ENCODE measurements around the gene HIC2.
"Not testable (repeated sequence)": the region's sequence is repeated elsewhere in the genome, so short reads cannot be mapped to it uniquely, and the experiment has no call there.

The HIC2 gene

GRCh38 chr22:21424084-21424709 is 7.0 kb downstream of the HIC2 start:
- H3K4me3 ChIP-seq (ENCODE audit: low read depth, low read length); DNase-seq (ENCODE audit: low read depth): not testable (repeated sequence)

GRCh38 chr22:21434378-21435233 is 17.4 kb downstream of the HIC2 start:
- DNase-seq (ENCODE audit: low read depth); H3K4me3 ChIP-seq (ENCODE audit: low read depth, low read length): not testable (repeated sequence)

- not testable (repeated sequence) for H3K4me3 ChIP-seq (ENCODE audit: low read depth, low read length); DNase-seq (ENCODE audit: low read depth)
These were observed 19.0 kb downstream of the HIC2 start for GRCh38 chr22:21435998-21436810.

GRCh38 chr22:21438013-21438412 is 20.8 kb downstream of the HIC2 start:
- DNase-seq (ENCODE audit: low read depth); H3K4me3 ChIP-seq (ENCODE audit: low read depth, low read length): not testable (repeated sequence)

GRCh38 chr22:21440018-21440636 is 23.0 kb downstream of the HIC2 start:
- not testable (repeated sequence) for H3K4me3 ChIP-seq (ENCODE audit: low read depth, low read length)

GRCh38 chr22:21440676-21441075 is 23.5 kb downstream of the HIC2 start:
- H3K4me3 ChIP-seq (ENCODE audit: low read depth, low read length); DNase-seq (ENCODE audit: low read depth): not testable (repeated sequence)

More at GRCh38 chr22:21440018-21440636, 23.0 kb downstream of the HIC2 start:
- not testable (repeated sequence) for DNase-seq (ENCODE audit: low read depth)

- not testable (repeated sequence) for H3K4me3 ChIP-seq (ENCODE audit: low read depth, low read length); DNase-seq (ENCODE audit: low read depth)
These were observed 24.0 kb downstream of the HIC2 start for GRCh38 chr22:21441170-21441569.

- DNase-seq (ENCODE audit: low read depth); H3K4me3 ChIP-seq (ENCODE audit: low read depth, low read length): not testable (repeated sequence)
These were observed 25.0 kb downstream of the HIC2 start for GRCh38 chr22:21442123-21442522.

- DNase-seq (ENCODE audit: low read depth); H3K4me3 ChIP-seq (ENCODE audit: low read depth, low read length): not testable (repeated sequence)
These were observed 25.5 kb downstream of the HIC2 start for GRCh38 chr22:21442646-21443045.

GRCh38 chr22:21443057-21443734 is 26.0 kb downstream of the HIC2 start:
- no peak for DNase-seq (ENCODE audit: low read depth)
- H3K4me3 ChIP-seq (ENCODE audit: low read depth, low read length): no peak overlapping the region
- no peak for TF ChIP-seq CTCF (conservative IDR thresholded peaks at IDR 0.05; ENCODE audit: low read depth, low read length)

- TF ChIP-seq CTCF (conservative IDR thresholded peaks at IDR 0.05; ENCODE audit: low read depth, low read length): no peak
These were observed 26.7 kb downstream of the HIC2 start for GRCh38 chr22:21443735-21444421.

More at GRCh38 chr22:21443735-21444421, 26.7 kb downstream of the HIC2 start:
- H3K4me3 ChIP-seq (ENCODE audit: low read depth, low read length): no peak overlapping the region
- DNase-seq (ENCODE audit: low read depth): no peak
